ENCODE data around the gene IMPG2. TPM values are rescaled to one million over a fixed set of nuclear protein-coding genes. Genes with fewer than 3 reads are reported as not detected.

IMPG2 gene
- total RNA-seq, 2 donors from 2014 or later, result 0.18 to 0.26 TPM

DNA sequence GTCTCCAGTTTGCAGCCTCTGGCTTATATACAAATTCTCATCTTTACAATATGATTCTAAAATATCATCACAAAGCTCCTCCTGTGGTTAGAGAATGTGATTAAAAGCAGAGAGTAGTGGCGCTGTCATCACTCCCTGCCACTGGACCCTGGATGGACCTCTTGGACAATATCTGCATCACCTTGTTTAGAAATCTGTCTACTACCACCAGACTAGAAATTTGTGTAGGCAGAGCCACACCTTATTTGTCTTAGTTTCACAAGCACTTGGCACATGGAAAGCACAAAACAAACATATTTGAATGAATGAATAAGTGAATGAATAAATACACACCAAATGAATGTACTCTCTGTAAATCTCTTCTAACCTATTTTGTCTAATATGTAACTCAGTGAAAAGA lies 68.1 kb downstream of the IMPG2 start:
- no peak overlapping the region for H3K27ac Mint-ChIP-seq
- Histone ChIP-seq H3K27me3 (ENCODE audit: control insufficient read depth, insufficient read depth, low read length, poor library complexity, severe bottlenecking) (peaks cover 35% of the 10 kb centered on the region), H3K9ac (ENCODE audit: extremely low read depth, low read length, poor library complexity, severe bottlenecking) (no peak overlapping the region), H3K4me1 (ENCODE audit: control insufficient read depth, insufficient read depth, low read length) (peaks cover 4% of the 10 kb centered on the region), H3K36me3 (ENCODE audit: control insufficient read depth, insufficient read depth, low read length) (no peaks in the 10 kb centered on the region), H3K4me3 (ENCODE audit: low read length) (no peak overlapping the region), H3K9me3 (ENCODE audit: control insufficient read depth, low read length) (no peaks in the 10 kb centered on the region), H3K27ac (ENCODE audit: low read depth, low read length) (no peak overlapping the region)
- 92% methylated on average over 1 of the region's 1 CpG; no CpG with 5 or more reads in 1 of the 2 experiments for WGBS, 2 experiments (ENCODE audit: insufficient coverage in 1 of 2, insufficient read length in 1 of 2)
- TF ChIP-seq, protein P1, sequence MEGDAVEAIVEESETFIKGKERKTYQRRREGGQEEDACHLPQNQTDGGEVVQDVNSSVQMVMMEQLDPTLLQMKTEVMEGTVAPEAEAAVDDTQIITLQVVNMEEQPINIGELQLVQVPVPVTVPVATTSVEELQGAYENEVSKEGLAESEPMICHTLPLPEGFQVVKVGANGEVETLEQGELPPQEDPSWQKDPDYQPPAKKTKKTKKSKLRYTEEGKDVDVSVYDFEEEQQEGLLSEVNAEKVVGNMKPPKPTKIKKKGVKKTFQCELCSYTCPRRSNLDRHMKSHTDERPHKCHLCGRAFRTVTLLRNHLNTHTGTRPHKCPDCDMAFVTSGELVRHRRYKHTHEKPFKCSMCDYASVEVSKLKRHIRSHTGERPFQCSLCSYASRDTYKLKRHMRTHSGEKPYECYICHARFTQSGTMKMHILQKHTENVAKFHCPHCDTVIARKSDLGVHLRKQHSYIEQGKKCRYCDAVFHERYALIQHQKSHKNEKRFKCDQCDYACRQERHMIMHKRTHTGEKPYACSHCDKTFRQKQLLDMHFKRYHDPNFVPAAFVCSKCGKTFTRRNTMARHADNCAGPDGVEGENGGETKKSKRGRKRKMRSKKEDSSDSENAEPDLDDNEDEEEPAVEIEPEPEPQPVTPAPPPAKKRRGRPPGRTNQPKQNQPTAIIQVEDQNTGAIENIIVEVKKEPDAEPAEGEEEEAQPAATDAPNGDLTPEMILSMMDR (conservative IDR thresholded peaks at IDR 0.05), result no peak
- peaks cover 16% of the 10 kb centered on the region for H3K27me3 Mint-ChIP-seq (ENCODE audit: insufficient read depth)
- no peak for DNase-seq
- H3K4me1 Mint-ChIP-seq, result peaks cover 22% of the 10 kb centered on the region
- no peaks in the 10 kb centered on the region for H3K36me3 Mint-ChIP-seq (ENCODE audit: low read depth)
- peaks cover 4% of the 10 kb centered on the region for H3K9me3 Mint-ChIP-seq
- H3K4me3 Mint-ChIP-seq, result no peak overlapping the region

DNA sequence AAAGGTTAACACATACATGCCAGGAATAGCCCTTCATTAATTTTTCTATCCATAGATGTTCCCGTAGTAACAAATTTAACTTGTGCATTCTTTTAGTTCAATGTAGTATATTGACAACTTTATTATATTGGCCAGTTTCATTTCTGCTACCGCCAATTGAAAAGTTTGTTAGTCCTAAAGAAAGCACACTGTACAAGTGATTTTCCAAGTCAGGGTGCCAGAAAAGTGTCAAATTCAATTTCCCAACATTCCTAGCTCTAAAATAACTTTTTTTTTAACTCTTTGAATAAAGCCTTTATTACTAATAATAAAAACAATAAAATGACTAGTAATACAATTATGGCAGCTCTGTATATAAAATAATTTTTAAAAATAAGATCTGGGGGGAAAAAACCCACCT lies 68.9 kb downstream of the IMPG2 start:
- Histone ChIP-seq H3K9ac (ENCODE audit: extremely low read depth, low read length, poor library complexity, severe bottlenecking) (no peak overlapping the region), H3K4me1 (ENCODE audit: control insufficient read depth, insufficient read depth, low read length) (peaks cover 4% of the 10 kb centered on the region), H3K4me3 (ENCODE audit: low read length) (no peak overlapping the region), H3K36me3 (ENCODE audit: control insufficient read depth, insufficient read depth, low read length) (no peaks in the 10 kb centered on the region), H3K9me3 (ENCODE audit: control insufficient read depth, low read length) (no peaks in the 10 kb centered on the region), H3K27ac (ENCODE audit: low read depth, low read length) (no peak overlapping the region), H3K27me3 (ENCODE audit: control insufficient read depth, insufficient read depth, low read length, poor library complexity, severe bottlenecking) (peaks cover 27% of the 10 kb centered on the region)
- Mint-ChIP-seq H3K36me3 (ENCODE audit: low read depth) (no peaks in the 10 kb centered on the region), H3K4me3 (no peak overlapping the region), H3K9me3 (peaks cover 4% of the 10 kb centered on the region), H3K27me3 (ENCODE audit: insufficient read depth) (peaks cover 9% of the 10 kb centered on the region), H3K4me1 (peaks cover 22% of the 10 kb centered on the region), H3K27ac (no peak overlapping the region)
- no peak for DNase-seq
- TF ChIP-seq, protein P1 (conservative IDR thresholded peaks at IDR 0.05), result no peak
- WGBS, 2 experiments (ENCODE audit: insufficient coverage in 1 of 2, insufficient read length in 1 of 2), result 100% methylated on average over 1 of the region's 2 CpGs

DNA sequence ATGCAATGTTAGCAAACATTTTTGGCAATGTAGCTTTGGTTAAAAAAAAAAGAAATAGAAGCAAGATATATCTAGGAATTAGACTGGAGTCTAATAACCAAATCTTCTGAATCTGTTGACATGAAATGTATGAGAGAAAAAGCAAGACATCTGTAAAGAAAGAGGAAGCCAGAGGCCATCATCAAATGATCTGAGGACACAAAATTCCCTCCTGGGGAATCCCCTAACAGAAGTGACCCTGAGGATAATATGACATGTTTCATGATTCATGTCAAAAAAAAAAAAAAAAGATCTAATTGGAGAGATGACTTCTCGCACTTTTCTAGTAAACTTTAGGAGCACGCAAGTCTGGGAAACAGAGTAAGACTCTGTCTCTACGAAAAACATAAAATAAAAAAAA lies 70.9 kb downstream of the IMPG2 start:
- Mint-ChIP-seq H3K9me3 (peaks cover 4% of the 10 kb centered on the region), H3K4me1 (peaks cover 12% of the 10 kb centered on the region)
- H3K4me1 ChIP-seq (ENCODE audit: control insufficient read depth, insufficient read depth, low read length), result peaks cover 4% of the 10 kb centered on the region

More for the DNA sequence above, 70.9 kb downstream of the IMPG2 start:
- Mint-ChIP-seq H3K27me3 (ENCODE audit: insufficient read depth) (peaks cover 4% of the 10 kb centered on the region), H3K4me3 (no peak overlapping the region), H3K27ac (no peak overlapping the region), H3K36me3 (ENCODE audit: low read depth) (no peaks in the 10 kb centered on the region)
- TF ChIP-seq, protein P1 (conservative IDR thresholded peaks at IDR 0.05), result no peak
- Histone ChIP-seq H3K27ac (ENCODE audit: low read depth, low read length) (no peak overlapping the region), H3K4me3 (ENCODE audit: low read length) (no peak overlapping the region), H3K9ac (ENCODE audit: extremely low read depth, low read length, poor library complexity, severe bottlenecking) (no peak overlapping the region), H3K27me3 (ENCODE audit: control insufficient read depth, insufficient read depth, low read length, poor library complexity, severe bottlenecking) (peaks cover 21% of the 10 kb centered on the region), H3K9me3 (ENCODE audit: control insufficient read depth, low read length) (no peaks in the 10 kb centered on the region), H3K36me3 (ENCODE audit: control insufficient read depth, insufficient read depth, low read length) (no peaks in the 10 kb centered on the region)
- DNase-seq, result no peak
- WGBS, 2 experiments (ENCODE audit: insufficient coverage in 1 of 2, insufficient read length in 1 of 2), result 97 to 100% methylated on average over 3 of the region's 3 CpGs

All from endodermal cell (in vitro differentiated cells).